Ecto neural progenitor cell (in vitro differentiated cells): ENCODE measurements around the gene ELFN2.
A peak's percentile ranks its signal among the peaks of the same experiment; 100 is the strongest.

Experiments
- DNase-seq: peaks from one replicate; pipeline ENCODE4 v3.0.0-alpha.2; 2018; ENCODE audit warnings: low spot score

The ELFN2 gene

GRCh38 chr22:37354670-37355069, 72.6 kb downstream of the ELFN2 start:
- DNase-seq: no peak

- no peak for DNase-seq
Observed at GRCh38 chr22:37354261-37354660, 73.0 kb downstream of the ELFN2 start.

DNA sequence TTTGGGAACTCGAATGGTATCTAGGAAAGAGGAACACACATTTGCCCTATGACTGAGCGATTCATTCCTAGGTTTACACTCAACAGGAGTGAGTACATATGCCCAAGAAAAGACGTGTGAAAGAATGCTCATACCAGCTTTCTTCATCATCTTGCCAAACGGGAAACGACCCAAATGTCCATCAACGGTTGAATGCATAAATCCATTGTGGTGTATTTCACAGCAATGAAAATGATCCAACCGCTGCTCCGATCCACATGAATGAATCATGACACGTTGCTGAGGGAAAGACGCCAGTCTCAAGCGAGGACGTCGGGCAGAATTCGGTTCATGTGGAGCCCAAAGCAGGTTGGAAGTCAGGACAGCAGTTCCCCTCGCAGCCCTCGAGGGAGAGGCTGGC, 73.4 kb downstream of the ELFN2 start:
- no peak for DNase-seq

DNA sequence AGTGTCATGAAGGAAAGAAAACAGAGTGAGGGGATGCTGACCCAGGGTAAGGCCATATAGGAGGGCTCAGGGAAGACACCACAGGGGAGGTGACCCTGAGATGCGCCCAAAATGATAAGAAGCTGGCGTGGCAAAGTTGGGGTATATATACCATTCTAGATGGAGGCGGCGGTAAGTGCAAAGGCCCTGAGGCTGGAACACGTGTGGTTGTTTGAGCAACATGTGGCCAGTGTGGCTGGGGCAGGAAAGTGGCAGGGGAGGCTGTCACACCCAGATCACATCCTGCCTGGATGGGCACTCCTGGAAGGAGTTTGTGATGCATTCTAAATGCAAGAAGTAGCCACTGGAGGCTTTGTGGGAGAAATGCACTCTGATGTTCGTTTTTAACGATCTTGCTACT, 74.8 kb downstream of the ELFN2 start:
- no peak for DNase-seq

GRCh38 chr22:37351232-37351631, 76.0 kb downstream of the ELFN2 start:
- DNase-seq: no peak

DNA sequence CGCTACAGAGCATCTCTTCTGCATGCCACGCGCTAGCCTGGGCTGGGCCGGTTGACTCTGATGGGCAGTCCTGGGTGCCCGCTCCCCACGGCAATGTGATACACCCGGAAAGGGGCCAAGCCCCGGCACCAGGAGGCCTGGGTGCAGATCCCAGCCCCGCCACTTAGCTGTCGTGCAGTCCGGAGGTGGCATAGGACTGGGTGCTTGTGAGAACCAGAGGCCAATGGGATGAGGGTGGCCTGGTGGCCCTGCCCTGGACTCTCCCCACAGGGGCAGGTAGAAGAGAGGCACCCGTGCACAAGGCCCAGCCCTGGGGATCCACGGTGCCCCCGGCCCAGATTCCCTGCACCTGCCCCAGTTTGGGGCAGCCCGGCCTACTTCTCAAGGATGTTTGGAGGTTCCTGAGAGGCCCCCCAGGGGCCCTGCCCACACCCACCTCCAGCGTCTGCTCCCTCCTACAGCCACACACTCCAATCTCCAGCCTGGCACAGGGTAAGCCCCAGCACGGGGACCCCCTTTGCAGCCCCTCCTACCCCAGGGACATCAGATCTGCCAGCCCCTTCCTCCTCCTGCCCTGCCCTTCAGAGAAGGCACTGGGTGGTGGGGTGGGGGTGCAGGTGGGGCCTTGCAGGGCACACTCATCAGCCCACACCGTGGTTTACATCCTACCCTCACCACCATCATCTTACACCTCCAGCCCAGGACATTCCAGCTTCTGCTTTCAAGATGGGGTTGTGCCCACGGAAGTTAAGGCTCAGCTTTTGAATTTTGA, 78.0 kb downstream of the ELFN2 start:
- DNase-seq: no peak

DNA sequence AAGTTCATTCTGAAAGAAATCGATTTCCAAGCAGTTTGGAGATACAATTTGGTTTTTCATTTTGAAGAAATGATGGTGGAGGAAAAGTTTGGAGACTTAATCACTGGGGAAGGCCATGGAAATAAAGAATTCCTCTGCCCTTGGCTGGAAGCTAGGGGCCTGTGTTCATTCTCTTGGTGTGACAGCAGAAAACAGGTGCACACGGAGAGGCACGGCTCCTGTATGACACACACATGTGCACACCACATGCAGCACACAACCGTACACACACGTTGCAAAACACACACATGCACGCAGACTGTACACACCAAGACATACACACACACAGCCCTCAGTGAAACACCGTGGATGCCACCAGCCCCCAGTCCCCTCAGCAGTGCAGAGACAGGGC, 80.8 kb downstream of the ELFN2 start:
- DNase-seq: no peak

GRCh38 chr22:37345863-37346504, 81.3 kb downstream of the ELFN2 start:
- no peak for DNase-seq

- DNase-seq: no peak
Observed at GRCh38 chr22:37344735-37345449, 82.4 kb downstream of the ELFN2 start.

DNA sequence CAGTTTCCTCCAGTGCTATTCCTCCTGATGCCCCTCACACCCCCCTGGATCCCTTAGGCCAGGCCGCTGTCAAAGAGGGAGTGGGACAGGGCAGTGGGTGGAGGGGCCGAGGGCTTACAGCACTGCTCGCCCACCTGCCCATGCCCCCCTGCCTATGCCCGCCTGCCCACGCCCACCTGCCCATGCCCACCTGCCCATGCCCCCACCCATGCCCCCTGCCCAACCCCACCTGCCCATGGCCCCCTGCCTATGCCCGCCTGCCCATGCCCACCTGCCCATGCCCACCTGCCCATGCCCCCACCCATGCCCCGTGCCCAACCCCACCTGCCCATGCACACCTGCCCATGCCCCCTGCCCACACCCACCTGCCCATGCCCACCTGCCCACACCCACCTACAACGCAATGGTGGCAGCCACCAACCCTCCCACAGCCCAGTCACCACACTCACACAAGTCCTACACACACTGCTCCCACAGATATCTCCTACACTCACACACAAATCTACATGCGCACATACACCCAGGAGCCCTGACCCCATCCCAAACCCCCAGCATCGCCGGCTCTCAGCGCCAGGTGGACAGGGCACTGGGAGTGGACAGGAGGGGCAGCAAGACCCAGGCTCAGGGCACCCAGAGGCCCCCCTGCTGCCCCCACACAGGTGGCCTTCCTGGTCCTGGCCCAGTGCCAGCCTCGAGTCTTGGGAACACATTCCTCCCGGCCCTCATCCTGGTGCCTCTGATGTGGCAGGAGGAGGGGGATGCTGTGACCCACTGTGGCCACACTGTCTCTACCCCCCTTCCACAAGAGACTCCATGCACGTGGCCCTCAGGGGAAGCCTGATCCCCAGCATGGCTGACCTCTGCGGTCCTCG, 83.2 kb downstream of the ELFN2 start:
- no peak for DNase-seq

GRCh38 chr22:37343348-37343747, 83.9 kb downstream of the ELFN2 start:
- DNase-seq: no peak

DNA sequence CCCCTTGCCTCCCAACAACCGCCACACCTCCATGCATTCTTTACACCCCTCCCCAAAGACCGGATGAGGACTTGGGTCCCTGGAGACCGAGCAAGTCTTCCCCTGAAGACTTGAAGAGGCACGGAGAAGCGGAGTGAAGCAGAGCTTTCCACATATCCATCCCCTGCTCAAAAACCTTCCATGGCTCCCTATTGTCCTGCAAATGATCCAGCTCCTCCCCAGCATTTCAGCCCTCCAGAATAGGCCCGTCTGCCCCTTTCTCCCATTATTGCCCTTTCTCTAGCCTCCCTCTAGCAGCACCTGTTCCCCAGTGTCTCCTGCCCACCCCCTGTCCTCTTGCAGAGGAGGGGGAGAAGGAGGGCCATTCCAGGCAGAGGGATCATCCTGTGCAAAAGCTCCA, 85.2 kb downstream of the ELFN2 start:
- no peak for DNase-seq

DNA sequence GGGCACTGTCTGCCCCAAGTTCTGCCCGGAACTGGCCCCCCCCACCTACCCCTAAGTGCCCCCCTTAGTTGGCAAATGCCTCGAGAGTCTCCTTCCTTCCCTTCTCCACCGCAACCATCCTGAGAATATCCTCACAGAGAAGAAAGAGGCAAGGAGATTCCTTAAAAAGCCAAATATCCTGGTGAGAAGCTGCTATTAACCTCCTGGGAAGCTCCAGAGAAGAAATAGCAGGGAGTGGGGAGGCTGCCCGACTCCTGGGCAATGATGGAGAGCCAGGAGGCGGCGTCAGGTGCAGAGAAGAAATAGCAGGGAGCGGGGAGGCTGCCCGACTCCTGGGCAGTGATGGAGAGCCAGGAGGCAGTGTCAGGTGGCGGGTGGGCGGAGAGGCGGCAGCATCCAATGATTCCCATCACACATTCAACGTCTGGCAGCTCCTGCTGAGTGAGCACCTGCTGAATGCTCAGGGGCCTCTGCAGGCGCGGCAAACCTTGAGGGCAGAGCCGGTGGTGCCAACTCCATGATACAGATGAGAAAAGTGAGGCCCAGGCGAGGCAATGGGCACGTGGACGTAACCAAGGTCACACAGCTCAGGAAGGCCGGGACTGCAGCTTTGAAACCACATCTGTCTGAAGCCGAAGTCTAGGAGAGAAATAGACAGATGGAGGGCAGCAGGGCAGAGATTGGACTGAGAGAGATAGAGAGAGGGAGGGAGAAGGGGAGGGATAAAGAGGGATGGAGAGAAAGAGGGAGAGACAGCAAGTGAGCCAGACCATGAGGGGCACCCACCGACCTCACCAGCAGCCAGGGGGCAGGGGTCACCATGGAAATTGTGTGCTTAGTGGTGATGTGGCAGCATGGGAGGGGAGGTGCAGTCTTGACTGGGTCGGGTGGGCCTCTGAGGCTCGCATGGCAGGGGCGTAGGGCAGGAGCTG, 86.7 kb downstream of the ELFN2 start:
- DNase-seq: no peak

- DNase-seq: no peak
Observed at GRCh38 chr22:37338539-37339246, 88.6 kb downstream of the ELFN2 start.

DNA sequence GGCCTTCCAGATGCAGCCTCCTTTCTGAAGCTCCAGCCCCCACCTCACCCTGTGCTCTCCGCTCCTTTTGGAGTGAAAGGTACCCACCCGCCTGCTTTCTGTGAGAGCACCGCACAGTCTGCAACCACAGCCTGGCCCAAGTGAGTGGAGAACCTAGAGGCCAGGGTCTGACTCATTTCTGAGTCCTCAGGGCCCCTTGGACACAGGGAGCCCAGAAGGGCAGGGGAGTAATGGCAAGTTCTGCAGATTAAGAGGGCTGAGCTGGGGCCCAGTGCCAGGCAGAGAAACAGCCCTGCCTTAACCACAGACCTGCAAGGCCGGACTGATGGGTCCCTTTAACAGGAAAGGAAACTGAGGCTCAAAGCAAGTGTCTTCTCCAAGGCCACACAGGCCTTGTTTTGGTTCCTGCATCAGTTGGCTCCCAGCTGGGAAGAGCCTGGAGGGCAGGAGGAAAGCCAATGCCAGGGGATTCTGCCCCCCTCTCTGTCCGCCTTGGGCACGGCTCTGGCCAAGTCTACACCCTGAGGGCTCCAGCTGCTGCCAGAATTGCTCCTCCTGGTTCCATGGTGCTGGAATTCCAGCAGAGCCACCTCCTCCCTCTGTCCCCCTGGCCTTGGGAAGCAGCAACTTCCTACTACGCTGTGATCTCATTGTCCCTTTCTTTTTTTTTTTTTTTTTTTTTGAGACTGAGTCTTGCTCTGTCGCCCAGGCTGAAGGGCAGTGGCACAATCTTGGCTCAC, 89.9 kb downstream of the ELFN2 start:
- DNase-seq: no peak

- no peak for DNase-seq
Observed at GRCh38 chr22:37336579-37336978, 90.7 kb downstream of the ELFN2 start.

DNA sequence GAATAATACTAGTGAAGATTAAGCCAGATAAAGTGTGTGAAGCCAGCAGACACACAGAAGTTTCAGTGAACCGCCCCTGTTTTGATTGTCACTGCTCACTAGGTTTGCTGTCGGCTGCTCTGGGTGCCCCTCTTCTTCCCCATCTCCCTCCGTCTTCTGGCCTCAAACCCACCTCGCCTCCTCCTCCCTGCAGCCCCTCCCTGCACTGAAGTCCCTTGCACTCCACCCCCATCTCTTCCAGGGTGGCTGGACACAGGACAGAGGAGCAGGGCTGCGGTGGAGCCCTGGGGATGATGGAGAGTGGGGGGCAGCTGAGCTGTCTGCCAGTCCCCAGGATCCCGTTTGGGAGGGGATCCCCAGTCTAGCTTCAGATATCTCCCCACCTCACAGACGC, 91.5 kb downstream of the ELFN2 start:
- DNase-seq: no peak

DNA sequence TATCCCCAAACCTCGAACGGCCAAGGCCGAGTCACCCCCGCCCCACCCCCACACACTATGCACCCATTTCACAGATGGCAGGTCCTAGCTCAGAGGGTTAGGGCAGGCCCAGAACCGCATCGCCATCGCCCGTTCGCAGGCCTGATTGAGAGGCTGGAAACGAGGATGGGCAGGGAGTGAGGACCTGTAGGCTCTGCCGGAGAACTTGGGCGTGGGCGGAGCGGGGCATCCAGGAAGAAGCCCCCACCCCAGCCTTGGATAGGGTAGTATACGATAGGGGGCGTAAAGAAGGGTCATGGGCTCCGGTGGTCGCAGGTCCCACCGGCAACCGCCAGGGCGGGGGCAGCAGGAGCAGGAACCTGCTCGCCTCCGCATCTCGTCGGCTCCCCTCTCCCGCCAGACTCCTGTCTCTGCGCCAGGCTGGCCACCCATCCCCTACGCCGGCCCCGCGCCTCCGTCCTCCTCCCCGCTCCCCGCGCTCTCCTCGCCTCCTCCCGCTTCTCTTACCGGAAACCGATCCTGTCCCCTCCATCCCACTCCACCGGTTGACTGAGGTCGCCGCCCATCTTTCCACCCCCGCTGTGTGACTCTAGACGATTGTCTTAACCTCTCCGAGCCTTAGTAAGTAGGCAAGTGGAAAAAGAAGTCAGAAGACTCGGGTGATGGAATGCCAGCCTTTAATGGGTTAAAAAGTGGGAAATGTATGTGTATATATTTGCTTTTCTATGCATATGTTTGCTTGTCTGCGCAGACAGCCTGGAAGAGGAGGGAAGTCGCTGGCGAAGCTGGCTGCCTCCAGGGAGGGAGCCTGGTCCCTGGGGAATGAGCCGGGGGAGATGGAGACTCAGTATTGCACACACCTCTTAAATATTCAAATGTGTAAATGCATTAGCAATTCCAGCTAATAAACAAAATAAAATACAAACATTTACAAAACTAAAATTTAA, 92.1 kb downstream of the ELFN2 start:
- peak; percentile 70 for DNase-seq

- DNase-seq: no peak
Observed at GRCh38 chr22:37334461-37334858, 92.8 kb downstream of the ELFN2 start.
